Neural crest cell (in vitro differentiated cells): Measurements from ENCODE around the gene LAMC3. TPM values are rescaled to one million over a fixed set of nuclear protein-coding genes. Genes with fewer than 3 reads are reported as not detected.

ENCODE experiments used
- DNase-seq: peaks from one replicate; pipeline ENCODE4 v3.0.0; 2021; ENCODE audit warnings: low read depth, mixed read lengths, low spot score
- H3K27ac Mint-ChIP-seq: one replicate; pipeline ENCODE4 v1.8.0; 2021; ENCODE audit warnings: mild to moderate bottlenecking, mixed read lengths; ENCODE audit not compliant: unreplicated experiment
- H3K27me3 Mint-ChIP-seq: 2 replicates; pipeline ENCODE4 v1.8.0; 2021; ENCODE audit warnings: low read depth, mild to moderate bottlenecking, mixed read lengths
- H3K36me3 Mint-ChIP-seq: 2 replicates; pipeline ENCODE4 v1.8.0; 2021; ENCODE audit warnings: low read depth, mild to moderate bottlenecking, mixed read lengths
- H3K4me1 Mint-ChIP-seq: 2 replicates; pipeline ENCODE4 v1.8.0; 2021; ENCODE audit warnings: mixed read lengths
- H3K4me3 Mint-ChIP-seq: one replicate; pipeline ENCODE4 v1.8.0; 2021; ENCODE audit warnings: mild to moderate bottlenecking, mixed read lengths
- H3K9me3 Mint-ChIP-seq: 2 replicates; pipeline ENCODE4 v1.8.0; 2021; ENCODE audit warnings: mixed read lengths
- CTCF ChIP-seq: fragments of 200-600 bp; sonication (generic); conservative IDR thresholded peaks from 2 replicates; pipeline ENCODE4 v1.5.0; 2021; ENCODE audit warnings: antibody characterized with exemption, mild to moderate bottlenecking
- total RNA-seq: library from RNA; stranded (reverse); gene quantifications from 2 replicates; pipeline ENCODE4 v1.2.1, GENCODE V29; 2021

Gene LAMC3
- total RNA-seq, 1 donor from 2014 or later: 4.0 TPM

GRCh38 chr9:131091352-131091992 is 82.5 kb downstream of the LAMC3 start:
- peaks cover 4% of the 10 kb centered on the region for H3K27me3 Mint-ChIP-seq

GRCh38 chr9:131092030-131092429 is 83.1 kb downstream of the LAMC3 start:
- no peaks in the 10 kb centered on the region for H3K9me3 Mint-ChIP-seq
- H3K4me1 Mint-ChIP-seq: peaks cover 11% of the 10 kb centered on the region

More at GRCh38 chr9:131091352-131091992, 82.5 kb downstream of the LAMC3 start:
- no peak for DNase-seq
- no peak overlapping the region for H3K4me3 Mint-ChIP-seq
- no peak for TF ChIP-seq CTCF
- H3K36me3 Mint-ChIP-seq: no peaks in the 10 kb centered on the region
- H3K27ac Mint-ChIP-seq: no peak overlapping the region
- peaks cover 10% of the 10 kb centered on the region for H3K4me1 Mint-ChIP-seq
- H3K9me3 Mint-ChIP-seq: no peaks in the 10 kb centered on the region

GRCh38 chr9:131092548-131093440 is 83.8 kb downstream of the LAMC3 start:
- H3K27ac Mint-ChIP-seq: peak overlapping the region; percentile 19
- H3K9me3 Mint-ChIP-seq: no peaks in the 10 kb centered on the region
- H3K4me3 Mint-ChIP-seq: no peak overlapping the region
- no peak for TF ChIP-seq CTCF
- peaks cover 17% of the 10 kb centered on the region for H3K4me1 Mint-ChIP-seq
- H3K36me3 Mint-ChIP-seq: no peaks in the 10 kb centered on the region
- peaks cover 9% of the 10 kb centered on the region for H3K27me3 Mint-ChIP-seq
- no peak for DNase-seq

More at GRCh38 chr9:131092030-131092429, 83.1 kb downstream of the LAMC3 start:
- no peaks in the 10 kb centered on the region for H3K36me3 Mint-ChIP-seq
- no peak for TF ChIP-seq CTCF
- peaks cover 4% of the 10 kb centered on the region for H3K27me3 Mint-ChIP-seq
- H3K4me3 Mint-ChIP-seq: no peak overlapping the region
- H3K27ac Mint-ChIP-seq: no peak overlapping the region
- DNase-seq: no peak

- Mint-ChIP-seq H3K27me3 (peaks cover 9% of the 10 kb centered on the region), H3K4me1 (peaks cover 22% of the 10 kb centered on the region), H3K4me3 (peak overlapping the region; percentile 74), H3K36me3 (no peaks in the 10 kb centered on the region), H3K27ac (no peak overlapping the region), H3K9me3 (no peaks in the 10 kb centered on the region)
- no peak for TF ChIP-seq CTCF
- DNase-seq: no peak
These were observed 85.0 kb downstream of the LAMC3 start for GRCh38 chr9:131094015-131094414.

GRCh38 chr9:131094622-131095021 is 85.6 kb downstream of the LAMC3 start:
- Mint-ChIP-seq H3K4me3 (peak overlapping the region; percentile 78), H3K27me3 (peaks cover 9% of the 10 kb centered on the region)
- TF ChIP-seq CTCF: no peak

More at GRCh38 chr9:131094622-131095021, 85.6 kb downstream of the LAMC3 start:
- no peak for DNase-seq
- no peaks in the 10 kb centered on the region for H3K9me3 Mint-ChIP-seq
- H3K27ac Mint-ChIP-seq: no peak overlapping the region
- H3K4me1 Mint-ChIP-seq: peaks cover 25% of the 10 kb centered on the region
- no peaks in the 10 kb centered on the region for H3K36me3 Mint-ChIP-seq
